NOMO-1 treated with dmso at 0.1 percent for 144 hours (cell line): ENCODE data around the gene LAPTM4A.
"Not testable (repeated sequence)": the region's sequence is repeated elsewhere in the genome, so short reads cannot be mapped to it uniquely, and the experiment has no call there.

Experiments used
- DNase-seq: peaks from one replicate; lab custom pipeline; 2025; ENCODE audit not compliant: unreplicated experiment; lab: John Stamatoyannopoulos, UW

Gene LAPTM4A

DNA sequence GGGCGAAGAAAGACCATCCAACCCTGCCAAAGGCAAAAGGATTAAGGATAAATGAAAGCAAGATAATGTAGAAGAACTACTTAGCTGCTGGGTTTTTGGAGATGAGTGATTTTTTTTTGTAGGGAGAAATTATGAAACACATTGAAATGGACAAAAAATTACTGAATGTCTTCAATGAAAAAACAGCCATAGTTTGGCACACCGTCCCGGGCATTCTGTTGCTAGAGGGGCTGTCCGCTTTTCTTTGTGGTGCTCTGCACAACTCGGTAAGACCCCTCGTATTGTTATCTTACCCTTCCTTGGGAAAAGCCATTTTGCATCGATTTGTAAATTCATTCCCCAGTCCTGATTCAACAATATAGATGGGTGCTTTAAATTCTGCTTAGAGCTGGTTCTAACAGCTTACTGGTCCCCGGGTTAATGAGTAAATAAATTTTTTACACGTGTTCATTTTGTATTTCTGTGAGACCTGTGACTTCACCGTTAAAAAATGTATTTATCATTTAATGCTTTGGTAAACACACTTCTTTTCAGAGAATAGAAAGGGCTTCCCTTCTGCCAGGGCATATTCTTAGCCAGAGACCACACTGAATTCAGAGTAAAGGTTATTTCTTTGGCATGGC is 912 bp upstream of the LAPTM4A start:
- DNase-seq, result no peak

DNA sequence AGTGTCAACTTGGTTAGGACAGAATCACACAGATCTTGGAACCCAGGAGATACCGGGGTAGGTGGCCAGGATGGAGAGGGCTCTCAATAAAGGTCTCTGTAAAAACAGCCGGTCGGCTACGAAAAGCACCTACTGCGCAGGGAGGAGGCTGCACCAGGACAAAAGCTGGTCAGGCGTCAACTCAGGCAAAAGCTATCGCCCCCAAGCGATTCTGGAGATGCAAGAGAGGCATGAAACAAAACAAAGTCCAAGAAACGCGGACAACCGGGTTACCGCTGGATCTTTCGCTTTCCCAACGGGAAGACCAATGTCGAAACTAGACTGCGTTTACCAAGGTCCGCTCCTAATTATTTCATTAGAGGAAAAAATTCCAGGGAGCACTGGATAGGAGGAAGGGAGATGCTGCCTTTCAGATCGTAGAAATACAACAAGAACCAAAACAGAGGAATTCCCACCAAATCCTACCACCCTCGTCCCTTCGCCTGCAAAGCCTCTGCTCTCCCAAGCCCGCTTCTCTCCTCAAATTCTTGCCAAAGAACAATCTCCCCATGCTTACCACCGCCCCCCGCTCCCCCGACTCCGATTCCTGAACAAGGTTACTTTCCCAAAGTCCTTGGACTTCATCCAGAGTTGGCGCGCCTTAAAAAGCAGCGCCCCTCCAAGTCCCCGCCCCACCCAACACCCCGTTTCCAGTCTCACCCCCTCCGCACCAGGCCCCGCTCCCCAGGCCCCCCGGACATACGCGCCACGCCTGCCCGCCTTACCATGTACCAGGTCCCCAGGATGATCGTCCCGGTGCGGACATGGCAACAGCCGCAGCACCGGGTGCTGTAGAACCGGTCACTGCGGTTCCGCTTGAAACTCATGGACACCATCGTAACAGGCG is 539 bp downstream of the LAPTM4A start:
- no peak for DNase-seq

DNA sequence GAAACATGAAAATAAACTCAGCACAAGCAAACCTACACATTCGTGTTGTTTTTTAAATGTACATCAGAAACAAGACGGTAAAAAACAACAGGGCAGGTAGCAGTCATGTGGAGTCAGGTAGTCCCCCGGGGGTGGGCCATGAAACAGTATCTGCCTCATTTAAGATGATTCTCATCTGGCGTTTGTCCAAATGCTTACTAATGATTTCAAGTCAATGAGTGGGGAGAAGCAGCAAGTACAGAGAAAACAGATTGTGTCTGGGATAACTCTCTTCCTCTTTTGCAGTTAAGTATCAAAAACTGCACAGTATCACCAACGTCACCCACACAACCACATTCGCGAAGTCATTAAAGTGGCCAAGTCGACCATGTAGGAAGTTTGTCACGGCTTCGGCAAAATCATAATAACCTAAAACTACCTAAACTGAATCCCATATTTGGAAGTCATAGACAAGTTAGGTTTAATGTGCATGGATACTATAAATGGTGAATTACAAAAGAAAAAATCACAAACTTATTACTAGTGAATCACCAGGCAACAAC is 1.3 kb downstream of the LAPTM4A start:
- DNase-seq, result peak; percentile 39

DNA sequence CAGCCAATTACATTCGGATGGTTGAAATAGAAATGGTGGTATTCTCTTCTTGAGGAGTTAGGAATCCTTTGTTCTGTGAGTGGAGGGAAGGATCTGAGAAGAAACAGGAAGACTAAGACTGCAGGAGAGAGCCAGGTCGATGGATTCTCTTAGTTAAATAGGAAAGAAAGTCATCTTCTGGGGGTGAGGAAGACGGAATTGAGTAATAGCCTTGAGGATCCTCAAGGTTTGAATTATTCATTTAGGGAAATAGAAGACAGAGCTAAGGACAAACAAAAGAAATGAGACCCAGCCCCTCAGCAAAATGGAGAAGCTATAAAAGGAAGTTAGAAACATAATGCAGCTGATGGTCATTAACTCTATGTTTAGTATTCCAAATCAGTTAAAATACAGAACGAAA is 1.8 kb downstream of the LAPTM4A start:
- peak; percentile 21 for DNase-seq

DNA sequence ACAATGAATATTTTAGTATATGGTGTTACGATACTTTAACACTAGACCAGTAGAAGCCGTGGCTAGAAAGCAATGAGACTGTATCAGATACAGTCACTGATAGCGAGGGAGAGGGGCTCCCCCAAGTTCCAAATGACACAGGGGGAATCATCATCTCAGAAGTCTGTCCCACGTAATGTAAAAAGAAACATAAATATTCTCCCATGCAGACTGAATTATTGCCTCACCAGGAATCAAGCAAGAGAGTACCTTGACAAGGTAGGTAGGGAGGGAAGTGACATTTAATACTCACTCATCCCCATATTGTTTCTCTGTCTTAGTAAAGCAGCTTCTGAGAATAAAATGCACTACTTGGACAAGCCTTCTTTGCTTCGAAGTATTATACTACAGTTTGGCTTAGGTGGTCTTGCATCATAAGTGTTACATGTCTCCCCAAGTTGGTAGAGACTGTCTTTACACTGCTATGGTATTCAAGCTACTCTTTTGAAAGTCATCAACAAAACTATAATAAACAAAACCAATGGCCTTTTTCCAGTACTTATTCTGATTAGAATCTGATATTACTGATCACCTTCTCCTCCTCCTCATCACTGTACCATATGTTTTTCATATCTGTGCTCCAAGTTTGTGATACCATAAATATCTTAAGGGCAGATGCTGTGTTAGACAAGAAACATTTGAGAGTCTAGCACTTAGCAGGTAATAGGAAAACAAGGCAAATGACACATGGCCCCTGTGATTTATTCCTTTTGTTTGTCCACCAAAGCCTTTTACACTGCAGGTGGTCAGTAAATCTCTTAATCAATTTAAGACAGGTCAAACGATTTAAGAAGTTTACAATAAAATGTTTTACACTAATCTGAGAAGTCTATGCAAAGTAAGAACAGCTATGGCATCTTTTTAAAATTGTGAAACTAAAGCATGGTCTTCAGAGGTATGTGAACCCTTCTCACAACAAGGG is 2.7 kb downstream of the LAPTM4A start:
- no peak for DNase-seq

DNA sequence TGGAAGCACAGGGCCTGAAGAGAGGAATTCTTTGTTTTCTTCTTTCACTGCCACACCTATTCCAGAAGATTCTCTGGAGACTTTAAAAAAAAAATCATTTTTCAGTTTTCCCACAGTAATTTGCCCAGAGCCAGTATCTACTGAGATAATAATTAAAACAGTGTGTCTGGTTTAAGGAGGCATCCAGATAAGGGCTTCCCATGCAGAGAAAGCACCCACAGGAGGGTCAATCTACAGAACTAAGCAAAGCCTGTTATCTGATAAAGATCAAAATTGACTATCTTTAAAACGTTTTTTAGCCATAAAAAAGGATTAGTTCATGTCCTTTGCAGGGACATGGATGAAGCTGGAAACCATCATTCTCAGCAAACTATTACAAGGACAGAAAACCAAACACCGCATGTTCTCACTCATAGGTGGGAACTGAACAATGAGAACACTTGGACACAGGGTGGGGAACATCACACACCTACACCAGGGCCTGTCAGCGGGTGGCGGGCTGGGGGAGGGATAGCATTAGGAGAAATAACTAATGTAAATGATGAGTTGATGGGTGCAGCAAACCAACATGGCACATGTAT is 5.6 kb downstream of the LAPTM4A start:
- not testable (repeated sequence) for DNase-seq

DNA sequence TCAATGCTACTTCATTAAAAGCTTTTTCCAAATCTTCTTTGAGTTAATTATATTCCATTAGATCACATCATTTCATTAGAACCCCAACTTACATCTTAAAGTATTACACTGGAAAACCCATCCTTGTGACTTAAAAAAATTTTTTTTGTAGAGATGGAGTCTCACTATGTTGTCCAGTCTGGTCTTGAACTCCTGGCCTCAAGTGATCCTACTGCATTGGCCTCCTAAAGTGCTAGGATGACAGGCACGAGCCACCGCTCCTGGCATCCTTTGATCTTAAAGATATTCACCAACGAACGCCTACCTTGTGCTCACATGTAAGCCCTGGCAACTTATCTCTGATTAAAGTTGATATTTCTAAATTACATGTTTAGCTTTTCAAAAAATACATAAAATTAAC is 6.7 kb downstream of the LAPTM4A start:
- DNase-seq, result no peak

DNA sequence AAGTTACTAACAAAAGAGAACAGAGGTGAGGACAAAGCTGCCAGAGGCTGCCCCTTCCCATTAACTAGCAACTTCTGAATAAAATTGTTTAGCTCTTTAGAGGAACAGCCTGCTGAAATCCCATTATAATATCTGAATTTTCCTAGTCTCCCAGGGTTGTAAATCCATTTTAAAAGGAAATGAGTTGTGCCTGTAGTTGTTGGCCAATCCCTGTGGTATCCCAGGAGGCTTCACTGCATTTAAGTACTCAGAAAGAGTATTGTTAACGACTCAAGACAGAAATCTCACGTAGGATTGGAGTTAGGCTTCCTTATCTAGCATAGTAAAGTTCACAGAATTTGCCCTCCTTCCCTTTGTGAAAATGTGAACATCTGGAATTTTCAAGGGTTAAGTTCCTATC is 8.9 kb downstream of the LAPTM4A start:
- no peak for DNase-seq

DNA sequence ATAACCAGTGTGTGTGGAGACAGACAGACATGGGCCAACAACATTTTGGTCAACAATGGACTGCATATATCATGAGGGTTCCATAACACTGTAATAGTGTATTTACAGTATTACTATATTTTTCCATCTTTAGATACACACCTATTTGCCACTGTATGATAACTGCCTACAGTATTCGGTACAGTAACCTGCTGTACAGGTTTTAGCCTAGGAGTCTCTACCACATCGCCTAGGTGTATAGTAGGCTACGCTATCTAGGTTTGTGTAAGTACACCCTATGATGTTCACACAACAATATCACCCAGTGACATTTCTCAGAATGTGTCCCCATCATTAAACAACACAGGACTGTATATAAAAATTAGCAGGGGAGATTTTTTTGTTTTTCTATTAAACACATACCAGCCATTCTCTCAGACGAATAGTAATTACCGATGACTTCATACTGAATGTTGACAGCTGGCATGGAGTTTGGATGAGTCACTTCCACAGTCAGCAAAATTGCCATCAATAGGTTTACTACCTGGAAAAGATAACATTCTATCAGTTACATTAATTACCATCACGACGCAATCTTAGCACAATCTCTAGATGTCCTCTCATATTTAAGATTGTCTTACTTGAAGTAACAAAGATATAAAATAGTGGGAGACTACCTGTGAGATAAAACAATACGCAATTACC is 10.8 kb downstream of the LAPTM4A start:
- DNase-seq, result no peak

DNA sequence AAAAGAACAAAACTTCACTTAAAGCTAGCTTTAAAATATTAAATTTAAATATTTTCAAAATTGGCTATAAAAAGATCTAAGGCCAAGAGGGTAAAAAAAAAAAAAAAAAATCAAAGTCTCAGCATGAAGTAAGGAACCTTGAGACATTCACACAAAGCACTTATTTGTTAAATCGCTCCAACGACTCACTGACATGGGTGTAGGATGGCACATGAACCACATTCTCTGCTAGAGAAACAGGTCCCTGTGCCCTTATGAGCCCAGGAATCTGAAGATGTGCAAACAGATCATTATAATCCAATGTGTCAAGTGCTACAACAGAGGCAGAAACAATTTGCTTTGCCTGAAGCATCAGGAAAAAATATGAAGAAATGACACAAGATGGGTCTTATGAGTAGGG is 13.8 kb downstream of the LAPTM4A start:
- no peak for DNase-seq

DNA sequence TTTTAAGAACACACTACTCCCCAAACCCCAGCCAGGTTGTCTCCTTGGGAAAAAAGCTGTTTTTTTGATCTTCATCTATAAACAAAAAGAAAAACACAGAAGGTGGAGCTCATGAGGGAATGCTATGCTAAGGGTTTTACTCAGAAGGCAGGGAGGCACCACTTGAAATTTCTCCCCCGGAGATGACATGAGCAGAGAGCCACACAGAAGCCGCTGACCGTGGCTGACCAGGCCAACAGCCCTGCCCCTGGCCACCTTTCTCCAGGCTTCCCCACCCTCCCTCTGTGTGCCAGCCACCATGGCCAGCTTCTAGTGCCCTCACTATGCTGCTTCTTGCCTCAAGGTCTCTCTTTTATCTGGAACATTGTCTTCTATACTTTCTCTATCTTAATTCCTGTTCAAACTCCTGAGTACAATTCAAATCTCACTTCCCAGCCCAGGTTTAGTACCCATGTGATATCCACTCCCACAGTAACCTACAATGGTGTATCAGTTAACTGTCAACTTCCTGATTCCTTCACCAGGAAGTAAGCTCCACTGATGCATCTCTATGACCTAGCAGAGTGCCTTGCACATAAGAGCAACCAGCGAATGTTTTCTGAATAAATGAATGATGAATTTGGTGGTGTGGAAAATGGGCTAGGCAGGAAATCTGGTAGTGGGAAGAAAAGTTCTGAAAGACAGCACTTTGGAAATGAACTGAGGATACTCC is 15.3 kb downstream of the LAPTM4A start:
- no peak for DNase-seq

DNA sequence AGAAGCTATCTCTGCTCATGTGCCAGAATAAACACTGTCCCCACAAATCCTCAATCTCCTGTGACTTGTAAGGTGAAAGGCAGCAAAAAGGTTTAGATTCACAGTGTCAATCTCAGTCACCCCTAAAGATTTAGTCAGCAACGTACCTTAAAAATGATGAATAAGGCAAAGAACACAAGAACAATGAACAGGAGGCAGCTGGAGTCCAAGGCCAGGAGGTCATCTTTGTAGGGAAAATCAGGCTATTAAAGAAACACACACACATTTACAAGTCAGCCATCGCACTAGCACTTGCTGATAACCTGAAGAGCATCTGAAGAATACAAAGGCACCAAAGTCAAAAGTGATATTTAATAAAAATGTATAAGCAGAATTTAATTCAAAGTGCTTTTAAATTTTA is 16.6 kb downstream of the LAPTM4A start:
- no peak for DNase-seq

DNA sequence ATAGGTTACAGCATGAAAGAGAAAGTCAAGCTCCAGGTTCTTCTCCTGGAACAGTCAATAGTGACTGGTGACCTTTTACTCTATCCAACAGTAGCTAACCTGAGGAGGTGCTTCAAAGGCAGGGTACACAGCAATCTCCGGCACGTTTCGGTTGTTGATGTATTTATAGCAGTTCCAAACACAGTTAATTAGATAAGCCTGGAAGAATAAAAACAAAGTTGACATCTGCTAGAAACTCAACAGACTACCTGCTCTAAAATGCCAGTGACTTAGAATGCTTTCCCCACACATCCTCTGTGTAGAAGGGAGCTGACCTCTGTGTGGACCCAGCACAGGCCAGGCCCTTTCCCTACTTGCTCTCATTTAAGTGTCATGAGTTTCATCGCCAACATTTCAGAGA is 17.2 kb downstream of the LAPTM4A start:
- DNase-seq, result no peak

DNA sequence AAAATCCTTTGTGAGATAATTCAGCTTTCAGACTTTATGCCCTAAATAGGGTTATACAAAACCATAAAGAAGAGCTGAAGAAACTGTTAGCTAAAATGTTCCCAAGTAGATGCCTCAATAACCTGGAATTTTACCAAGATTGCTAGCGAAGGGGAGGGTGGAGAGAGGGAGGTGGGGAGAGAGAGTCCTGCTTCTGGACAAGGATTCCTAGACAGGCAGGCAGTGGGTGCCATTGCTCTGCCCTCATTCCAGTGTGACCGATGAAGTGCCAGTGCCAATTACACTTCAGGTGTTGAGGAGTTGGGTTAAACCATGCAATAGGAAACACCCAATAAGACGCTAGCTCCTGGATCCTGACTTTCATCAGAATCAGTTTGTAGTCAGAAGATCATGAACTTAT is 18.1 kb downstream of the LAPTM4A start:
- DNase-seq, result no peak

DNA sequence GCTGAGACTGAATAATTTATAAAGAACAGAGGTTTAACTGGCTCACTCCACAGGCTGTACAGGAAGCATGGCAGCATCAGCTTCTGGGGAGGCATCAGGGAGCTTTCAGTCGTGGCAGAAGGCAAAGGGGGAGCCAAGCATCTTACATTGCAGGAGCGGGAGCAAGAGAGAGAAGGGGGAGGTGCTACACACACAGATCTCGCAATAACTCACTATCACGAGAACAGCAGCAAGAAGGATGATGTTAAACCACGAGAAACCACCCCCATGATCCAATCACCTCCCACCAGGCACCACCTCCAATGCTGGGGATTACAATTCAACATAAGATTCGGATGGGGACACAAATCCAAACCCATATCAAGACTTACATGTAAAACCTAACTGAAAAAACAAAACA is 21.2 kb downstream of the LAPTM4A start:
- no peak for DNase-seq

DNA sequence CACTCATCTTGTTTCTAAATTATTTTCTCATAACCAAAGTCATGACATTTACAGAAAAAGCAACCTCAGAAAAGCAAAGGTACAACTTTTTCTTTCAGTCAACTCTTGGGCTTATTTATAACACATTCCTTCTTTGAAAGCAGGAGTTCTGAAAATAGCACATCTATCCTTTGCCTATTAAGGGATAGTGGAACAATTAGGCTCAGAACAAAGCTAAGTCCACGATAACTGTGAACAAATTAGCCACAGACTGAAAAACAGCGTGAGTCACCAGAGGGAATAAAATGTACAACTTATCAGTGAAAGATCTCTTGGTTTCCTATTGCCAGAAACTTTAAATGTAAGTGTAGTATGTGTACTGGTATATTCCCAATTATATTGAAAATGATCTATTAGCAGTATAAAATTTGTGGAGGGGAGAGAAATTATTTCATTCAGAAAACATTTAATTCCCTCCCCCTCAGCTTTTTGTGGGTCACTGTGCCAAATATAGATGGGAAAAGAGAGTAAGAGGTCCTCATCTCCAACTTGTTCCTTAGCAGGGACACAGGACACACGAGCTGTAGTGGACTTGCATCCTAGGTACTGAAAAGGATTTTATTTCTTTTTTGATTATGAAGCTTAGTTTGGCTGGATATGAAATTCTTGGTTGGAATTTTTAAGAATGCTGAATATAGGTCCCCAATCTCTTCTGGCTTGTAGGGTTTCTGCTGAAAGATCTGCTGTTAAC is 23.6 kb downstream of the LAPTM4A start:
- no peak for DNase-seq

DNA sequence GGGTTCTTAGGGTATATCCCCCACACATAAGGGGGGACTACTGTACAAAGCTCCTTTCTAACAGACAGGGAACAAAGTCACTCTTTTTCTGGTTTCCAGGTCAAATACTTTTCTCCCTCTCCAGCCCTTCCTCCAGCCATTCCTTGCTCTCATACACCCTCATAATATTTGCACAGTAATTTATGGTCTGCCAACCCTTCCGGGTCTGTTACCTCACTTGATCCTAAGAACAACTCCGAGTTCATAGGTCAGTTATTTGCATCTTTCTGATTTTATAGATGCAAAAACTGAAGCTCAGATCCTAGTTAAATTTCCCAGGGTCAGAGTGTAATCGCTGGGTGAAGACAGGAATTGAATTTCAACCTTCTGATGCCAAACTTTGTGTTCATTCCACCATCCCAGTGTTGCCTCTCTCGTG is 24.2 kb downstream of the LAPTM4A start:
- DNase-seq, result no peak

DNA sequence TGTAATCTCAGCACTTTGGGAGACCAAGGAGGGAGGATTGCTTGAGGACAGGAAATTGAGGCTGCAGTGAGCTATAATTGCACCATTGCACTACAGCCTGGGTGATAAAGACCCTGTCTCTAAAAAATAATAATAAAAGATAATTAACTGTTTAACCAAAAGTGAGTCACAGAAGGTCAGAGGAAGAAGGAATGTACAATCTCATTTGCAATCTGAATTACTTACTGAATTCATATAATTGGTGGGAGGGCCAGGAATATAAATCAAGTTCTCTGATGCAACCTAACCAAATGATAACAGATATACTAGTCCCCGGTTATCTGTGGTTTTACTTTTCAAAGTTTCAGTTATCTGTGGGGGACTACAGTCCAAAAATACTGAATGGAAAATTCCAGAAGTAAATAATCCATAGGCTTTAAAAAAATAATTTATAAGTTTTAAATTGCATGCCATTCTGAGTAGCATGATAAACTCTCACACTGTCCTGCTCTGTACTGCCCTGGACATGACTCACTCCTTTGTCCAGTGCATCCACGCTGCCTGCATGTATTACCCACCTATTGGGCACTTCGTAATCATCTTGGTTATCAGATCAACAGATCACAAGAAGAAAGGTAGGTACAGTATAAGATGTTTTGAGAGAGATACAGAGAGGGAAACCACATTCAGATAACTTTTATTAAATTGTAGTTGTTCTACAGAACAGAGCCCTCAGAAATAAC is 26.2 kb downstream of the LAPTM4A start:
- no peak for DNase-seq
